Endodermal cell (in vitro differentiated cells): ENCODE results near the gene GNAS-AS1. TPM values are rescaled to one million over a fixed set of nuclear protein-coding genes. Genes with fewer than 3 reads are reported as not detected.

Experiments
- DNase-seq: peaks from one replicate; pipeline ENCODE4 v3.0.0-alpha.2; 2017
- H3K27ac ChIP-seq: 2 replicates; pipeline ENCODE4 v1.5.1; 2013; ENCODE audit warnings: mild to moderate bottlenecking, low read depth, low read length, moderate library complexity
- H3K27me3 ChIP-seq: 2 replicates; pipeline ENCODE4 v1.6.1; 2013; ENCODE audit warnings: mild to moderate bottlenecking, low read length, moderate library complexity; ENCODE audit not compliant: insufficient read depth, control insufficient read depth, poor library complexity, severe bottlenecking
- H3K36me3 ChIP-seq: 2 replicates; pipeline ENCODE4 v1.7.0; 2013; ENCODE audit warnings: mild to moderate bottlenecking, low read length, moderate library complexity; ENCODE audit not compliant: control insufficient read depth, insufficient read depth
- H3K4me1 ChIP-seq: one replicate; pipeline ENCODE4 v1.7.0; 2013; ENCODE audit warnings: low read length; ENCODE audit not compliant: control insufficient read depth, insufficient read depth
- H3K4me3 ChIP-seq: 2 replicates; pipeline ENCODE4 v1.5.1; 2013; ENCODE audit warnings: mild to moderate bottlenecking, low read length, moderate library complexity
- H3K9ac ChIP-seq: 2 replicates; pipeline ENCODE4 v1.6.1; 2013; ENCODE audit warnings: mild to moderate bottlenecking, low read length, moderate library complexity; ENCODE audit not compliant: poor library complexity, severe bottlenecking; ENCODE audit errors: extremely low read depth
- H3K9me3 ChIP-seq: 2 replicates; pipeline ENCODE4 v1.6.1; 2013; ENCODE audit warnings: mild to moderate bottlenecking, low read length, moderate library complexity; ENCODE audit not compliant: control insufficient read depth
- H3K27ac Mint-ChIP-seq: 2 replicates; pipeline ENCODE4 v1.8.0; 2020; ENCODE audit warnings: mixed read lengths
- H3K27me3 Mint-ChIP-seq: 2 replicates; pipeline ENCODE4 v1.8.0; 2021; ENCODE audit warnings: mild to moderate bottlenecking, mixed read lengths; ENCODE audit not compliant: insufficient read depth
- H3K36me3 Mint-ChIP-seq: 2 replicates; pipeline ENCODE4 v1.8.0; 2020; ENCODE audit warnings: low read depth, mixed read lengths
- H3K4me1 Mint-ChIP-seq: 2 replicates; pipeline ENCODE4 v1.8.0; 2020; ENCODE audit warnings: mixed read lengths
- H3K4me3 Mint-ChIP-seq: 2 replicates; pipeline ENCODE4 v1.8.0; 2020; ENCODE audit warnings: mild to moderate bottlenecking, moderate library complexity, mixed read lengths
- H3K9me3 Mint-ChIP-seq: 2 replicates; pipeline ENCODE4 v1.8.0; 2020; ENCODE audit warnings: mild to moderate bottlenecking, mixed read lengths
- CTCF ChIP-seq: fragments of 200-600 bp; sonication (generic); conservative IDR thresholded peaks from 2 replicates; pipeline ENCODE4 v1.5.0; 2021; ENCODE audit warnings: antibody characterized with exemption, mild to moderate bottlenecking
- WGBS, 2 experiments: methylation state at CpG; one replicate each; pipeline versions ENCODE4 v1.1.5 to v1.1.7; 2013; ENCODE audit warnings: missing lambda C conversion rate in 2 of 2, mixed read lengths in 1 of 2; ENCODE audit not compliant: insufficient coverage in 1 of 2, insufficient read length in 1 of 2; 5-methylcytosine and 5-hydroxymethylcytosine counted together
- total RNA-seq, 2 donors: library from RNA; stranded (reverse); fragmentation: NEBNext Ultra II Directional in 1 of 2; extraction: Animal tissue kit (Norgen Biotek cat#: 25700) in 1 of 2; gene quantifications; 2 replicates in 1 of 2; 3 replicates in 1 of 2; pipeline ENCODE4 v1.2.1, GENCODE V29; 2021

The GNAS-AS1 gene
- total RNA-seq, 2 donors from 2014 or later, result 9.3 to 9.7 TPM

DNA sequence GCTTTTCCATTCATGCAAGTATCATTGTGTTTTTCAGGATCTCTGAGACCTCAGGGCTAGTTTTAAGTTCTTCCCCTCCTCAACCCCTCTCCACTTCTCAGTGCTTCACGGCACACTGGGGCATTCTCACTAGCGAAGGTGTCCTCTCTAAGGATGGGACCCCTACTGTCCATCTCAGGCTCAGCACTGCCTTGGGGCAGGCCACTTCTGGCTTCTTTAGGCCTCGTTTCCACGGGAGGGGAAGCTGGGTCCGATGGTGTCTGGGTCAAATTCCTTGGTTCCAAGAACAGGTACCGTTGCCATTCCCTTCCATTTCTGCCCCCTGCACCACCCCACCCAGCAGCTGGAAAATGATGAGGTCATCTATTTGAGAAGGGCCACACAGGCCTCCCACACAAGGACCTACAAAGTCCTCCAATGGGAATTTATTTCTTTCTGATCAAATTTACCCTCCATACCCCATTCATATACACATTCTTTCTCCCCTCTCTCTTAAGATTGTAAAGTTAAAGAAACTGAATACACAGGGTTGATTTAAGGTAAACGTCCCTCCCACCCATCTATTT lies 19.0 kb upstream of the GNAS-AS1 start:
- Histone ChIP-seq H3K27ac (no peak overlapping the region), H3K36me3 (no peaks in the 10 kb centered on the region), H3K4me3 (no peak overlapping the region), H3K27me3 (peaks cover 8% of the 10 kb centered on the region), H3K4me1 (no peaks in the 10 kb centered on the region), H3K9me3 (no peaks in the 10 kb centered on the region), H3K9ac (no peak overlapping the region)
- Mint-ChIP-seq H3K27ac (no peak overlapping the region), H3K4me1 (peaks cover 2% of the 10 kb centered on the region), H3K36me3 (no peaks in the 10 kb centered on the region), H3K9me3 (no peaks in the 10 kb centered on the region), H3K4me3 (no peak overlapping the region), H3K27me3 (peaks cover 6% of the 10 kb centered on the region)
- no peak for TF ChIP-seq CTCF
- WGBS, 2 experiments, result 83 to 87% methylated on average over 6 to 7 of the region's 7 CpGs
- peak; percentile 64 for DNase-seq

DNA sequence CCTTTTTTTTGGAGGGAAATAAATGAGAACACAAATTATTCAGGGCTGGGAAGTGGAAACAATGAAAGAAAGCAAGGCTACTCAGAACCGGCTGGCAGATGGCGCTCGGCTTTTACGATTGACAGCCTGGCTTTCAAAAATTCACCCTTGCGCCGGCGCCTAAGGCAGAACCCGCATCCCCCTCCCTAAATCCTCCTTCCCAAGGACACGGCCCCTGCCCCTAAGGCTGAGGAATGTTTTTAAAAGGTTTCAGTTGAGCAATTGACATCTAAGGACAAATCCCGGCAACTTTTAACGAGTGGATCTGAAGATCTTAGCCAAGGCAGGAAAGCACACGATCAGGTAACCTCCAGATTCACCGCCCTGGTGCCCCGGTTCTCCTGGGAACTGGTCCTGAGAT lies 18.1 kb upstream of the GNAS-AS1 start:
- Mint-ChIP-seq H3K9me3 (no peaks in the 10 kb centered on the region), H3K27ac (no peak overlapping the region), H3K36me3 (no peaks in the 10 kb centered on the region), H3K4me1 (peaks cover 2% of the 10 kb centered on the region), H3K27me3 (peaks cover 6% of the 10 kb centered on the region), H3K4me3 (no peak overlapping the region)
- peak; percentile 63 for DNase-seq
- Histone ChIP-seq H3K4me1 (no peaks in the 10 kb centered on the region), H3K36me3 (no peaks in the 10 kb centered on the region), H3K27ac (no peak overlapping the region), H3K4me3 (no peak overlapping the region), H3K27me3 (peaks cover 10% of the 10 kb centered on the region), H3K9ac (no peak overlapping the region), H3K9me3 (no peaks in the 10 kb centered on the region)
- 35 to 55% methylated on average over 7 to 14 of the region's 14 CpGs for WGBS, 2 experiments
- peak; percentile 54 for TF ChIP-seq CTCF

DNA sequence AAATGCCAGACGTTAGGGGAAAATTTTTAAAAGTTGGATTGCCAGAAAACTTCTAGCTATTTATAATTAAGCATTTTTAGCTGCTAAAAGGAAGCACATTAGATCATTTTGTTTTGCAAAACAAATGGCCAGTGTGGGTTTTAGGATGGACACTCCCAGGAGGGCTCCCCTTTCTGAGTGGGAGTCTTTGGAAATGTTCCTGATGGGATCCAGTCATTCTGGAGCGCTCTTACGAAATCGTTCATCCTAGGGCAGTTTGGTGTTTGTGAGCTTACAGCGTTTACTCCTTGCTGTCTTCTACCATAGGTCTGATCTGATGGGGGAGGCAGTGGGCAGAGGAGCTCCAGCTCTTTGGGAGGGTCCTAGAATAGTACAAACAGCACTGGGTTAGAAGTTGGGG lies 16.5 kb upstream of the GNAS-AS1 start:
- Histone ChIP-seq H3K27me3 (peaks cover 5% of the 10 kb centered on the region), H3K36me3 (no peaks in the 10 kb centered on the region), H3K27ac (no peak overlapping the region), H3K4me3 (no peak overlapping the region), H3K4me1 (no peaks in the 10 kb centered on the region), H3K9me3 (no peaks in the 10 kb centered on the region), H3K9ac (no peak overlapping the region)
- Mint-ChIP-seq H3K27ac (no peak overlapping the region), H3K9me3 (no peaks in the 10 kb centered on the region), H3K4me3 (no peak overlapping the region), H3K27me3 (peaks cover 6% of the 10 kb centered on the region), H3K4me1 (peaks cover 2% of the 10 kb centered on the region), H3K36me3 (no peaks in the 10 kb centered on the region)
- no peak for DNase-seq
- no peak for TF ChIP-seq CTCF
- WGBS, 2 experiments, result 90% methylated on average over 1 to 5 of the region's 5 CpGs
